ENCODE measurements around the gene ATXN1. TPM values are rescaled to one million over a fixed set of nuclear protein-coding genes. Genes with fewer than 3 reads are reported as not detected.
A peak's percentile ranks its signal among the peaks of the same experiment; 100 is the strongest.

Gene ATXN1
- total and polyA plus RNA-seq, 2 of the 13 experiments (the other 11 are each of a cell fraction or from before 2014, with no cell fraction given) = 20.7 to 39.5 TPM

GRCh38 chr6:16730738-16731477 is 30.4 kb downstream of the ATXN1 start (continued):
- TF ChIP-seq, protein P1, sequence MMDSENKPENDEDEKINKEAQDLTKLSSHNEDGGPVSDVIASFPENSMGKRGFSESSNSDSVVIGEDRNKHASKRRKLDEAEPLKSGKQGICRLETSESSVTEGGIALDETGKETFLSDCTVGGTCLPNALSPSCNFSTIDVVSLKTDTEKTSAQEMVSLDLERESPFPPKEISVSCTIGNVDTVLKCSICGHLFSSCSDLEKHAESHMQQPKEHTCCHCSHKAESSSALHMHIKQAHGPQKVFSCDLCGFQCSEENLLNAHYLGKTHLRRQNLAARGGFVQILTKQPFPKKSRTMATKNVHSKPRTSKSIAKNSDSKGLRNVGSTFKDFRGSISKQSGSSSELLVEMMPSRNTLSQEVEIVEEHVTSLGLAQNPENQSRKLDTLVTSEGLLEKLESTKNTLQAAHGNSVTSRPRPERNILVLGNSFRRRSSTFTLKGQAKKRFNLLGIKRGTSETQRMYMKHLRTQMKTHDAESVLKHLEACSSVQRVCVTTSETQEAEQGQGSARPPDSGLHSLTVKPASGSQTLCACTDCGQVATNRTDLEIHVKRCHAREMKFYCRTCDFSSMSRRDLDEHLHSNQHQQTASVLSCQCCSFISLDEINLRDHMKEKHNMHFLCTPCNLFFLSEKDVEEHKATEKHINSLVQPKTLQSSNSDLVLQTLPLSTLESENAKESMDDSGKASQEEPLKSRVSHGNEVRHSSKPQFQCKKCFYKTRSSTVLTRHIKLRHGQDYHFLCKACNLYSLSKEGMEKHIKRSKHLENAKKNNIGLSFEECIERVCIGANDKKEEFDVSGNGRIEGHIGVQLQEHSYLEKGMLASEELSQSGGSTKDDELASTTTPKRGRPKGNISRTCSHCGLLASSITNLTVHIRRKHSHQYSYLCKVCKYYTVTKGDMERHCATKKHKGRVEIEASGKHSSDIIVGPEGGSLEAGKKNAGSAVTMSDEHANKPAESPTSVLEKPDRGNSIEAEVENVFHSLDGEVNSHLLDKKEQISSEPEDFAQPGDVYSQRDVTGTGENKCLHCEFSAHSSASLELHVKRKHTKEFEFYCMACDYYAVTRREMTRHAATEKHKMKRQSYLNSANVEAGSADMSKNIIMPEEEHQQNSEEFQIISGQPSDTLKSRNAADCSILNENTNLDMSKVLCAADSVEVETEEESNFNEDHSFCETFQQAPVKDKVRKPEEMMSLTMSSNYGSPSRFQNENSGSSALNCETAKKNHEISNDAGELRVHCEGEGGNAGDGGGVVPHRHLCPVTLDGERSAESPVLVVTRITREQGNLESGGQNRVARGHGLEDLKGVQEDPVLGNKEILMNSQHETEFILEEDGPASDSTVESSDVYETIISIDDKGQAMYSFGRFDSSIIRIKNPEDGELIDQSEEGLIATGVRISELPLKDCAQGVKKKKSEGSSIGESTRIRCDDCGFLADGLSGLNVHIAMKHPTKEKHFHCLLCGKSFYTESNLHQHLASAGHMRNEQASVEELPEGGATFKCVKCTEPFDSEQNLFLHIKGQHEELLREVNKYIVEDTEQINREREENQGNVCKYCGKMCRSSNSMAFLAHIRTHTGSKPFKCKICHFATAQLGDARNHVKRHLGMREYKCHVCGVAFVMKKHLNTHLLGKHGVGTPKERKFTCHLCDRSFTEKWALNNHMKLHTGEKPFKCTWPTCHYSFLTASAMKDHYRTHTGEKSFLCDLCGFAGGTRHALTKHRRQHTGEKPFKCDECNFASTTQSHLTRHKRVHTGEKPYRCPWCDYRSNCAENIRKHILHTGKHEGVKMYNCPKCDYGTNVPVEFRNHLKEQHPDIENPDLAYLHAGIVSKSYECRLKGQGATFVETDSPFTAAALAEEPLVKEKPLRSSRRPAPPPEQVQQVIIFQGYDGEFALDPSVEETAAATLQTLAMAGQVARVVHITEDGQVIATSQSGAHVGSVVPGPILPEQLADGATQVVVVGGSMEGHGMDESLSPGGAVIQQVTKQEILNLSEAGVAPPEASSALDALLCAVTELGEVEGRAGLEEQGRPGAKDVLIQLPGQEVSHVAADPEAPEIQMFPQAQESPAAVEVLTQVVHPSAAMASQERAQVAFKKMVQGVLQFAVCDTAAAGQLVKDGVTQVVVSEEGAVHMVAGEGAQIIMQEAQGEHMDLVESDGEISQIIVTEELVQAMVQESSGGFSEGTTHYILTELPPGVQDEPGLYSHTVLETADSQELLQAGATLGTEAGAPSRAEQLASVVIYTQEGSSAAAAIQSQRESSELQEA (CRISPR knock-in tag; IDR thresholded peaks at IDR 0.05; ENCODE audit: not compliant biosample characterization) = no peak
- TF ChIP-seq, protein P2, sequence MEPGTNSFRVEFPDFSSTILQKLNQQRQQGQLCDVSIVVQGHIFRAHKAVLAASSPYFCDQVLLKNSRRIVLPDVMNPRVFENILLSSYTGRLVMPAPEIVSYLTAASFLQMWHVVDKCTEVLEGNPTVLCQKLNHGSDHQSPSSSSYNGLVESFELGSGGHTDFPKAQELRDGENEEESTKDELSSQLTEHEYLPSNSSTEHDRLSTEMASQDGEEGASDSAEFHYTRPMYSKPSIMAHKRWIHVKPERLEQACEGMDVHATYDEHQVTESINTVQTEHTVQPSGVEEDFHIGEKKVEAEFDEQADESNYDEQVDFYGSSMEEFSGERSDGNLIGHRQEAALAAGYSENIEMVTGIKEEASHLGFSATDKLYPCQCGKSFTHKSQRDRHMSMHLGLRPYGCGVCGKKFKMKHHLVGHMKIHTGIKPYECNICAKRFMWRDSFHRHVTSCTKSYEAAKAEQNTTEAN (CRISPR knock-in tag; conservative IDR thresholded peaks at IDR 0.05) = no peak
- TF ChIP-seq ZNF552 (CRISPR knock-in tag; IDR thresholded peaks at IDR 0.05; ENCODE audit: borderline replicate concordance) = no peak
- no peak for TF ChIP-seq FOSL1 (CRISPR knock-in tag; IDR thresholded peaks at IDR 0.05; ENCODE audit: borderline replicate concordance)
- no peak for TF ChIP-seq ATF7-NPFF (CRISPR knock-in tag; IDR thresholded peaks at IDR 0.05; ENCODE audit: low read depth)
- TF ChIP-seq ZNF253 (CRISPR knock-in tag; IDR thresholded peaks at IDR 0.05; ENCODE audit: borderline replicate concordance) = no peak
- no peak for TF ChIP-seq KLF9 (CRISPR knock-in tag; IDR thresholded peaks at IDR 0.05; ENCODE audit: low read depth)
- no peak for TF ChIP-seq GTF2F1 (IDR thresholded peaks at IDR 0.05; ENCODE audit: low read length)
- no peak for TF ChIP-seq BRF2 (CRISPR knock-in tag; IDR thresholded peaks at IDR 0.05)
- TF ChIP-seq ARNT2 (CRISPR knock-in tag; IDR thresholded peaks at IDR 0.05; ENCODE audit: low read depth) = no peak
- no peak for TF ChIP-seq SNAPC2 (CRISPR knock-in tag; IDR thresholded peaks at IDR 0.05)
- no peak for TF ChIP-seq NR2C2 (CRISPR knock-in tag; IDR thresholded peaks at IDR 0.05; ENCODE audit: borderline replicate concordance)
- TF ChIP-seq ZNF878 (CRISPR knock-in tag; IDR thresholded peaks at IDR 0.05) = no peak
- TF ChIP-seq ZFX (CRISPR knock-in tag; IDR thresholded peaks at IDR 0.05; ENCODE audit: low read depth) = no peak
- no peak; the same call in 1 of the 2 replicates for TF ChIP-seq CREM (IDR thresholded peaks at IDR 0.05)
- TF ChIP-seq CREM (CRISPR knock-in tag; IDR thresholded peaks at IDR 0.05) = no peak
- TF ChIP-seq ISL2 (CRISPR knock-in tag; IDR thresholded peaks at IDR 0.05) = peak; percentile 39; the same call in 1 of the 2 replicates
- no peak for TF ChIP-seq KDM6A (CRISPR knock-in tag; IDR thresholded peaks at IDR 0.05; ENCODE audit: low read depth)
- TF ChIP-seq CEBPG (CRISPR knock-in tag; IDR thresholded peaks at IDR 0.05) = peak; percentile 82
